ENCODE measurements around the gene NBPF4. TPM values are rescaled to one million over a fixed set of nuclear protein-coding genes. Genes with fewer than 3 reads are reported as not detected.

Gene NBPF4
- polyA plus RNA-seq, 1 donor from 2014 or later, result not detected

DNA sequence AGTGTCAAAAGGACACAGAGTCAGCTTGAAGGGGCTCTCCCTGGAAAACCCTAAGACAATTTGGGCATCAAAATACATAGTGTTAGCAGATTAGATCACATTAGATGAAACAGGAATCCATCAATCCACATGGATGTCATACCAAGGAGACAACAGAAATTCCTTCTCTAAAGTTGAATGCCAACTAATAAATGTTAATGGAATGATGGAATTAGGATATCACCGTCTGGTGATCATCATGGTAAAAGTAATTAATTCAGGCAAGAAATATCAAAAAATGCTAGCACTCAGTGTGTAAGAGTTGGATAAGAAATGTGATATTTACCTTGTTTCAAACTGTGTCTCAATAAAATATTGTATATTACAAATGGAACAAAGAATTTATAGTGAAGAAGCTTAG, 32.9 kb downstream of the NBPF4 start:
- H3K4me3 ChIP-seq (ENCODE audit: low read length), result no peak overlapping the region
- no peaks in the 10 kb centered on the region for H3F3A ChIP-seq (ENCODE audit: insufficient read depth, low read length, poor library complexity, severe bottlenecking)
- H3K9me3 ChIP-seq (ENCODE audit: low read length), result no peaks in the 10 kb centered on the region
- no peaks in the 10 kb centered on the region for H3K27me3 ChIP-seq (ENCODE audit: insufficient read depth, low read depth, low read length)
- H4K20me1 ChIP-seq (ENCODE audit: insufficient read depth), result no peaks in the 10 kb centered on the region
- H3K79me2 ChIP-seq (replicated peaks; ENCODE audit: insufficient read depth, low read length), result no peaks in the 10 kb centered on the region
- no peak overlapping the region for H3K4me2 ChIP-seq (ENCODE audit: low read length)
- H3K9ac ChIP-seq (ENCODE audit: low read length), result no peak overlapping the region
- H3K36me3 ChIP-seq (ENCODE audit: insufficient read depth, low read length), result no peaks in the 10 kb centered on the region
- no peak overlapping the region for H3K27ac ChIP-seq (ENCODE audit: low read length)
- no peak for TF ChIP-seq EZH2 (IDR thresholded peaks at IDR 0.05; ENCODE audit: borderline replicate concordance, insufficient read depth, low read length, poor library complexity, severe bottlenecking)
- TF ChIP-seq TAF1 (IDR thresholded peaks at IDR 0.05; ENCODE audit: low read depth), result no peak
- no peak for TF ChIP-seq SMC3 (conservative IDR thresholded peaks at IDR 0.05; ENCODE audit: poor library complexity)
- no peak for TF ChIP-seq EP300 (conservative IDR thresholded peaks at IDR 0.05; ENCODE audit: poor library complexity, severe bottlenecking)
- no peak for TF ChIP-seq MXI1 (conservative IDR thresholded peaks at IDR 0.05; ENCODE audit: poor library complexity, severe bottlenecking)
- no peak for TF ChIP-seq POLR2AphosphoS5 (IDR thresholded peaks at IDR 0.05)
- TF ChIP-seq RAD21 (conservative IDR thresholded peaks at IDR 0.05), result no peak
- TF ChIP-seq, protein P1, sequence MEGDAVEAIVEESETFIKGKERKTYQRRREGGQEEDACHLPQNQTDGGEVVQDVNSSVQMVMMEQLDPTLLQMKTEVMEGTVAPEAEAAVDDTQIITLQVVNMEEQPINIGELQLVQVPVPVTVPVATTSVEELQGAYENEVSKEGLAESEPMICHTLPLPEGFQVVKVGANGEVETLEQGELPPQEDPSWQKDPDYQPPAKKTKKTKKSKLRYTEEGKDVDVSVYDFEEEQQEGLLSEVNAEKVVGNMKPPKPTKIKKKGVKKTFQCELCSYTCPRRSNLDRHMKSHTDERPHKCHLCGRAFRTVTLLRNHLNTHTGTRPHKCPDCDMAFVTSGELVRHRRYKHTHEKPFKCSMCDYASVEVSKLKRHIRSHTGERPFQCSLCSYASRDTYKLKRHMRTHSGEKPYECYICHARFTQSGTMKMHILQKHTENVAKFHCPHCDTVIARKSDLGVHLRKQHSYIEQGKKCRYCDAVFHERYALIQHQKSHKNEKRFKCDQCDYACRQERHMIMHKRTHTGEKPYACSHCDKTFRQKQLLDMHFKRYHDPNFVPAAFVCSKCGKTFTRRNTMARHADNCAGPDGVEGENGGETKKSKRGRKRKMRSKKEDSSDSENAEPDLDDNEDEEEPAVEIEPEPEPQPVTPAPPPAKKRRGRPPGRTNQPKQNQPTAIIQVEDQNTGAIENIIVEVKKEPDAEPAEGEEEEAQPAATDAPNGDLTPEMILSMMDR (IDR thresholded peaks at IDR 0.05; ENCODE audit: poor library complexity, severe bottlenecking), result no peak
- TF ChIP-seq, protein P2, sequence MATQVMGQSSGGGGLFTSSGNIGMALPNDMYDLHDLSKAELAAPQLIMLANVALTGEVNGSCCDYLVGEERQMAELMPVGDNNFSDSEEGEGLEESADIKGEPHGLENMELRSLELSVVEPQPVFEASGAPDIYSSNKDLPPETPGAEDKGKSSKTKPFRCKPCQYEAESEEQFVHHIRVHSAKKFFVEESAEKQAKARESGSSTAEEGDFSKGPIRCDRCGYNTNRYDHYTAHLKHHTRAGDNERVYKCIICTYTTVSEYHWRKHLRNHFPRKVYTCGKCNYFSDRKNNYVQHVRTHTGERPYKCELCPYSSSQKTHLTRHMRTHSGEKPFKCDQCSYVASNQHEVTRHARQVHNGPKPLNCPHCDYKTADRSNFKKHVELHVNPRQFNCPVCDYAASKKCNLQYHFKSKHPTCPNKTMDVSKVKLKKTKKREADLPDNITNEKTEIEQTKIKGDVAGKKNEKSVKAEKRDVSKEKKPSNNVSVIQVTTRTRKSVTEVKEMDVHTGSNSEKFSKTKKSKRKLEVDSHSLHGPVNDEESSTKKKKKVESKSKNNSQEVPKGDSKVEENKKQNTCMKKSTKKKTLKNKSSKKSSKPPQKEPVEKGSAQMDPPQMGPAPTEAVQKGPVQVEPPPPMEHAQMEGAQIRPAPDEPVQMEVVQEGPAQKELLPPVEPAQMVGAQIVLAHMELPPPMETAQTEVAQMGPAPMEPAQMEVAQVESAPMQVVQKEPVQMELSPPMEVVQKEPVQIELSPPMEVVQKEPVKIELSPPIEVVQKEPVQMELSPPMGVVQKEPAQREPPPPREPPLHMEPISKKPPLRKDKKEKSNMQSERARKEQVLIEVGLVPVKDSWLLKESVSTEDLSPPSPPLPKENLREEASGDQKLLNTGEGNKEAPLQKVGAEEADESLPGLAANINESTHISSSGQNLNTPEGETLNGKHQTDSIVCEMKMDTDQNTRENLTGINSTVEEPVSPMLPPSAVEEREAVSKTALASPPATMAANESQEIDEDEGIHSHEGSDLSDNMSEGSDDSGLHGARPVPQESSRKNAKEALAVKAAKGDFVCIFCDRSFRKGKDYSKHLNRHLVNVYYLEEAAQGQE (IDR thresholded peaks at IDR 0.05; ENCODE audit: borderline replicate concordance), result no peak
- no peaks in the 10 kb centered on the region for H3K9me2 ChIP-seq (ENCODE audit: insufficient read depth, low read length)
- no peak overlapping the region for H2AFZ ChIP-seq (ENCODE audit: low read depth, low read length)

DNA sequence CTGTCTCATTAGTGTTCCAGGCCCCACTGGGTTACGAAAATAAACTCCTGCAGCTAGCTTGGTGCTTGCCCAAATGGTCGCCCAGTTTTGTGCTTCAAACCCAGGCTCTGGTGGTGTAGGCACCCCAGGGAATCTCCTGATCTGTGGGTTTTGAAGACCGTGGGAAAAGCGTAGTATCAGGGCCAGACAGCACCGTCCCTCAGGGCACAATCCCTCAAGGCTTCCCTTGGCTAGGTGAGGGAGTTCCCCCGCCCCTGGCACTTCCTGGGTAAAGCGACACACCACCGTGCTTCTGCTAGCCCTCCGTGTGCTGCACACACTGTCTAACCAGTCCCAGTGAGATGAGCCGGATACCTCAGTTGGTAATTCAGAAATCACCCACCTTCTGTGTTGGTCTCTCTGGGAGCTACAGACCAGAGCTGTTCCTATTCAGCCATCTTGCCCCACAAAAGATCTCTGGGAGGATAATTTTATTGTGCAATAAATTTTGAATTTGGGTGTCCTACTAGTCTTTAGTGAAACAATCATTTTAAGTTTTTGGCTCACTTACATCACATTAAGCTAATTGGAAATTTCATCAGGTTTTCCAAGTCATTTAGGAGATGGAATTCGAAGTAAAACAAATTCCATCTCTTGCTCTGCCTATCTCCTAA, 34.3 kb downstream of the NBPF4 start:
- Histone ChIP-seq H3F3A (ENCODE audit: insufficient read depth, low read length, poor library complexity, severe bottlenecking) (no peaks in the 10 kb centered on the region), H3K79me2 (replicated peaks; ENCODE audit: insufficient read depth, low read length) (no peaks in the 10 kb centered on the region), H3K36me3 (ENCODE audit: insufficient read depth, low read length) (no peaks in the 10 kb centered on the region), H3K9me2 (ENCODE audit: insufficient read depth, low read length) (no peaks in the 10 kb centered on the region), H3K4me2 (ENCODE audit: low read length) (no peak overlapping the region), H4K20me1 (ENCODE audit: insufficient read depth) (no peaks in the 10 kb centered on the region), H3K9me3 (ENCODE audit: low read length) (no peaks in the 10 kb centered on the region), H3K27me3 (ENCODE audit: insufficient read depth, low read depth, low read length) (no peaks in the 10 kb centered on the region), H3K4me3 (ENCODE audit: low read length) (no peak overlapping the region), H2AFZ (ENCODE audit: low read depth, low read length) (no peak overlapping the region), H3K9ac (ENCODE audit: low read length) (no peak overlapping the region), H3K27ac (ENCODE audit: low read length) (no peak overlapping the region)
- TF ChIP-seq, protein P1 (IDR thresholded peaks at IDR 0.05; ENCODE audit: poor library complexity, severe bottlenecking), result no peak
- TF ChIP-seq, protein P2 (IDR thresholded peaks at IDR 0.05; ENCODE audit: borderline replicate concordance), result no peak
- no peak for TF ChIP-seq RAD21 (conservative IDR thresholded peaks at IDR 0.05)
- no peak for TF ChIP-seq EP300 (conservative IDR thresholded peaks at IDR 0.05; ENCODE audit: poor library complexity, severe bottlenecking)
- TF ChIP-seq EZH2 (IDR thresholded peaks at IDR 0.05; ENCODE audit: borderline replicate concordance, insufficient read depth, low read length, poor library complexity, severe bottlenecking), result no peak
- TF ChIP-seq SMC3 (conservative IDR thresholded peaks at IDR 0.05; ENCODE audit: poor library complexity), result no peak
- no peak for TF ChIP-seq MXI1 (conservative IDR thresholded peaks at IDR 0.05; ENCODE audit: poor library complexity, severe bottlenecking)

All from neural cell (in vitro differentiated cells).